Measurements from ENCODE around the gene APOBEC3H. TPM values are rescaled to one million over a fixed set of nuclear protein-coding genes. Genes with fewer than 3 reads are reported as not detected.
"Not testable (repeated sequence)": the region's sequence is repeated elsewhere in the genome, so short reads cannot be mapped to it uniquely, and the experiment has no call there.

APOBEC3H gene
- total RNA-seq, 1 experiment from 2014 or later: not detected

DNA sequence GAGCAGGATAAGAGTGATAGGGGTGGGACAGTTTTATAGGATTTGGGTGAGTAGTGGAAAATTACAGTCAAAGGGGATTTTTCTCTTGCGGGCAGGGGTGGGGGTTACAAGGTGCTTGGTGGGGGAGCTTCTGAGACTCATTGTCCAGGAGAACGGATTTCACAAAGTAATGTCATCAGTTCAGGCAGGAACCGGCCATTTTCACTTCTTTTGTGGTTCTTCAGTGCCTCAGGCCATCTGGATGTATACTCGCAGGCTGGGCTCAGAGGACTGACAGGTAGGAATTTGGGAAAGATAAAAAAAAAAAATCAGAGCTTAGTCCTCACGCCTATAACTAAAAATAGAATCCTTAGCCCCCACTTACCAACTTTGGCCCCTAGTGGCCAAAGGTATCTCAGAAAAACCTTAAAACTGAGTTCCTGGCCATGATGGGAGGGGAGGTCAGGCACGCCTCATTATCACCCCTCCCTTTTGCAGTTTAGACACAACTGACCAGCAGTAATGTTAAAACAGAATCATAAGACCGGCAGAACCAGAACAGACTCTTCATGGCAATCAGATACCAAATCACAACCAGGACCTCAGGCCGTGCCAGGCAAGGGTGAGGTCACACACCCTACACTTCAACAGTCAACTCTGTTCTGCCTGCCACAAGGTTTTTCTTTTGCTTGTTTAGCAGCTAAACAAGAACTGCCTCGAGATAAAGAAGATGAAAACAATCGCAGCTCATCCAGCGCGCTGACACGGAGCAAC is 28.8 kb upstream of the APOBEC3H start:
- ChIA-PET POLR2A (interaction anchor here (0.6 kb wide), 1 partner anchor 38 kb away, joined by 3 read pairs; no protein-coding TSS in a partner anchor), CTCF (no interaction called here)
- DNase-seq (ENCODE audit: low read depth, low spot score) (no peak), ATAC-seq (no peak)
- no peak overlapping the region for H3K27ac ChIP-seq (ENCODE audit: low read length)
- H3K36me3 ChIP-seq (ENCODE audit: control insufficient read depth, insufficient read depth, low read length): no peaks in the 10 kb centered on the region
- no peaks in the 10 kb centered on the region for H3K27me3 ChIP-seq (ENCODE audit: control insufficient read depth, insufficient read depth, low read length)
- no peaks in the 10 kb centered on the region for H3K9me3 ChIP-seq (ENCODE audit: control insufficient read depth, insufficient read depth, low read depth, low read length)
- no peak for TF ChIP-seq TCF7L2 (IDR thresholded peaks at IDR 0.05; ENCODE audit: low read depth, low read length)
- TF ChIP-seq SIN3A (IDR thresholded peaks at IDR 0.05; ENCODE audit: borderline replicate concordance, insufficient read depth, low read depth, low read length): no peak
- TF ChIP-seq, protein P1, sequence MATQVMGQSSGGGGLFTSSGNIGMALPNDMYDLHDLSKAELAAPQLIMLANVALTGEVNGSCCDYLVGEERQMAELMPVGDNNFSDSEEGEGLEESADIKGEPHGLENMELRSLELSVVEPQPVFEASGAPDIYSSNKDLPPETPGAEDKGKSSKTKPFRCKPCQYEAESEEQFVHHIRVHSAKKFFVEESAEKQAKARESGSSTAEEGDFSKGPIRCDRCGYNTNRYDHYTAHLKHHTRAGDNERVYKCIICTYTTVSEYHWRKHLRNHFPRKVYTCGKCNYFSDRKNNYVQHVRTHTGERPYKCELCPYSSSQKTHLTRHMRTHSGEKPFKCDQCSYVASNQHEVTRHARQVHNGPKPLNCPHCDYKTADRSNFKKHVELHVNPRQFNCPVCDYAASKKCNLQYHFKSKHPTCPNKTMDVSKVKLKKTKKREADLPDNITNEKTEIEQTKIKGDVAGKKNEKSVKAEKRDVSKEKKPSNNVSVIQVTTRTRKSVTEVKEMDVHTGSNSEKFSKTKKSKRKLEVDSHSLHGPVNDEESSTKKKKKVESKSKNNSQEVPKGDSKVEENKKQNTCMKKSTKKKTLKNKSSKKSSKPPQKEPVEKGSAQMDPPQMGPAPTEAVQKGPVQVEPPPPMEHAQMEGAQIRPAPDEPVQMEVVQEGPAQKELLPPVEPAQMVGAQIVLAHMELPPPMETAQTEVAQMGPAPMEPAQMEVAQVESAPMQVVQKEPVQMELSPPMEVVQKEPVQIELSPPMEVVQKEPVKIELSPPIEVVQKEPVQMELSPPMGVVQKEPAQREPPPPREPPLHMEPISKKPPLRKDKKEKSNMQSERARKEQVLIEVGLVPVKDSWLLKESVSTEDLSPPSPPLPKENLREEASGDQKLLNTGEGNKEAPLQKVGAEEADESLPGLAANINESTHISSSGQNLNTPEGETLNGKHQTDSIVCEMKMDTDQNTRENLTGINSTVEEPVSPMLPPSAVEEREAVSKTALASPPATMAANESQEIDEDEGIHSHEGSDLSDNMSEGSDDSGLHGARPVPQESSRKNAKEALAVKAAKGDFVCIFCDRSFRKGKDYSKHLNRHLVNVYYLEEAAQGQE (IDR thresholded peaks at IDR 0.05; ENCODE audit: insufficient read depth in 1 of 2, low read depth in 2 of 2, low read length in 1 of 2): no peak
- TF ChIP-seq, protein P2, sequence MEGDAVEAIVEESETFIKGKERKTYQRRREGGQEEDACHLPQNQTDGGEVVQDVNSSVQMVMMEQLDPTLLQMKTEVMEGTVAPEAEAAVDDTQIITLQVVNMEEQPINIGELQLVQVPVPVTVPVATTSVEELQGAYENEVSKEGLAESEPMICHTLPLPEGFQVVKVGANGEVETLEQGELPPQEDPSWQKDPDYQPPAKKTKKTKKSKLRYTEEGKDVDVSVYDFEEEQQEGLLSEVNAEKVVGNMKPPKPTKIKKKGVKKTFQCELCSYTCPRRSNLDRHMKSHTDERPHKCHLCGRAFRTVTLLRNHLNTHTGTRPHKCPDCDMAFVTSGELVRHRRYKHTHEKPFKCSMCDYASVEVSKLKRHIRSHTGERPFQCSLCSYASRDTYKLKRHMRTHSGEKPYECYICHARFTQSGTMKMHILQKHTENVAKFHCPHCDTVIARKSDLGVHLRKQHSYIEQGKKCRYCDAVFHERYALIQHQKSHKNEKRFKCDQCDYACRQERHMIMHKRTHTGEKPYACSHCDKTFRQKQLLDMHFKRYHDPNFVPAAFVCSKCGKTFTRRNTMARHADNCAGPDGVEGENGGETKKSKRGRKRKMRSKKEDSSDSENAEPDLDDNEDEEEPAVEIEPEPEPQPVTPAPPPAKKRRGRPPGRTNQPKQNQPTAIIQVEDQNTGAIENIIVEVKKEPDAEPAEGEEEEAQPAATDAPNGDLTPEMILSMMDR (IDR thresholded peaks at IDR 0.05): no peak; the same call in 1 of the 2 replicates
- TF ChIP-seq POLR2AphosphoS5 (IDR thresholded peaks at IDR 0.05; ENCODE audit: low read depth, low read length): no peak
- in situ Hi-C loops (cut with HindIII; ENCODE audit: low pct_unique_long_range_greater_than_20kb, low sequenced_read_pairs) (no loop called here), intact Hi-C loops (cut with micrococcal nuclease; ENCODE audit: unreplicated experiment) (no loop called here)
- no TSS peak for BruUV-seq (replicated peaks)
- H3K4me1 ChIP-seq (ENCODE audit: control insufficient read depth, insufficient read depth, low read length): no peaks in the 10 kb centered on the region
- no peak overlapping the region for H3K4me3 ChIP-seq (ENCODE audit: low read depth in 2 of 2, low read length in 2 of 2)

DNA sequence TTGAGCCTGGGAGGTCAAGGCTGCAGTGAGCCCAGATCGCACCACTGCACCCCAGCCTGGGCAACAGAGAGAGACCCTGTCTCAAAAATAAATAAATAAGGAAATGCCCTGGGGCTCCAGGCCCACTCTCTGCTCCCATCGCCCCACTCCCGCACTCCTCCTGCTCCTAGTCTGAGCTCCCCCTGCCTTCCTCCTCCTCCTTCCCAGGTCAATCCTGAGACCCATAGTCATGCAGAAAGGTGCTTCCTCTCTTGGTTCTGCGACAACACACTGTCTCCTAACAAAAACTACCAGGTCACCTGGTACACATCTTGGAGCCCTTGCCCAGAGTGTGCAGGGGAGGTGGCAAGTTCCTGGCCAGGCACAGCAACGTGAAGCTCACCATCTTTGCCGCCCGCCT is 26.9 kb upstream of the APOBEC3H start:
- H3K9me3 ChIP-seq (ENCODE audit: control insufficient read depth, insufficient read depth, low read depth, low read length): no peaks in the 10 kb centered on the region
- in situ Hi-C loops (cut with HindIII; ENCODE audit: low pct_unique_long_range_greater_than_20kb, low sequenced_read_pairs) (no loop called here), intact Hi-C loops (cut with micrococcal nuclease; ENCODE audit: unreplicated experiment) (no loop called here)
- TF ChIP-seq POLR2AphosphoS5 (IDR thresholded peaks at IDR 0.05; ENCODE audit: low read depth, low read length): no peak
- no peak for TF ChIP-seq TCF7L2 (IDR thresholded peaks at IDR 0.05; ENCODE audit: low read depth, low read length)
- TF ChIP-seq, protein P2 (IDR thresholded peaks at IDR 0.05): no peak
- TF ChIP-seq SIN3A (IDR thresholded peaks at IDR 0.05; ENCODE audit: borderline replicate concordance, insufficient read depth, low read depth, low read length): no peak
- TF ChIP-seq, protein P1 (IDR thresholded peaks at IDR 0.05; ENCODE audit: insufficient read depth in 1 of 2, low read depth in 2 of 2, low read length in 1 of 2): no peak
- no peaks in the 10 kb centered on the region for H3K27me3 ChIP-seq (ENCODE audit: control insufficient read depth, insufficient read depth, low read length)
- H3K27ac ChIP-seq (ENCODE audit: low read length): no peak overlapping the region
- H3K4me1 ChIP-seq (ENCODE audit: control insufficient read depth, insufficient read depth, low read length): no peaks in the 10 kb centered on the region
- no peak for DNase-seq (ENCODE audit: low read depth, low spot score)
- no peak overlapping the region for H3K4me3 ChIP-seq (ENCODE audit: low read depth in 2 of 2, low read length in 2 of 2)
- CTCF ChIA-PET: interaction anchor here (0.6 kb wide), 1 partner anchor 66 kb away, joined by 7 read pairs; no protein-coding TSS in a partner anchor
- no peaks in the 10 kb centered on the region for H3K36me3 ChIP-seq (ENCODE audit: control insufficient read depth, insufficient read depth, low read length)
- BruUV-seq (replicated peaks): no TSS peak
- no peak for ATAC-seq
- POLR2A ChIA-PET: no interaction called here

DNA sequence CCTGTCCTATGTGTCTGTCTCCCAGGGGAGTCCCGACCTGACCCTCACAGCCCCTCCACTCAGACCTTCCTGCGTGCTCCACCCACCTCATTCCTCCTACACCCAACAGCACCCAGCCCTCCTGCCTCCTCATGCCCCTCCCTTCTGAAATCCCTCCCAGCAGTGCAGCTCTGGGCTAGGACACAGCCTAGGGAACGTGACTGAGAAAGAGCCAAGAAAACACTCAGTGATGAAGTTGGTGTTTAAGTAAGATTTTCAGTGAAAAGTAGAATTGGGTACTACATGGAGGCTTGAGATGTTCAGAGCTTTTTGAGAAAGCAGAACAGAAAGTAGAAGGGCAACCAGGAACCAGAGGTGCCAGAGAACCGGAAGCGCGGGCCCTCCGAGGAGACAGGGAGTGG is 24.5 kb upstream of the APOBEC3H start:
- DNase-seq (ENCODE audit: low read depth, low spot score); BruUV-seq (replicated peaks); H3K9me3 ChIP-seq (ENCODE audit: control insufficient read depth, insufficient read depth, low read depth, low read length); POLR2A ChIA-PET; H3K4me1 ChIP-seq (ENCODE audit: control insufficient read depth, insufficient read depth, low read length); H3K27ac ChIP-seq (ENCODE audit: low read length); ATAC-seq; H3K27me3 ChIP-seq (ENCODE audit: control insufficient read depth, insufficient read depth, low read length); CTCF ChIA-PET; in situ Hi-C loops (cut with HindIII; ENCODE audit: low pct_unique_long_range_greater_than_20kb, low sequenced_read_pairs); intact Hi-C loops (cut with micrococcal nuclease; ENCODE audit: unreplicated experiment); H3K36me3 ChIP-seq (ENCODE audit: control insufficient read depth, insufficient read depth, low read length); H3K4me3 ChIP-seq (ENCODE audit: low read depth in 2 of 2, low read length in 2 of 2): not testable (repeated sequence)

Measured in Panc1 (cell line).